GM13976 (cell line): ENCODE measurements around the gene NPS.

ENCODE experiments used
- DNase-seq: peaks from one replicate; pipeline ENCODE4 v3.0.0; 2012; ENCODE audit warnings: low spot score
- in situ Hi-C: fragments of 300-500 bp; cut with MboI; formaldehyde crosslinking; loops from one replicate; pipeline ENCODE4 v1.12.0; 2022; ENCODE audit warnings: low sequenced_read_pairs, mixed read lengths, inconsistent platforms; ENCODE audit not compliant: unreplicated experiment
- TF ChIP-seq, protein P1 (sequence below): IDR thresholded peaks from 2 replicates; pipeline ENCODE4 v1.5.1; 2012; ENCODE audit warnings: borderline replicate concordance, mild to moderate bottlenecking; ENCODE audit not compliant: insufficient read depth; ENCODE audit errors: extremely low read depth, missing control alignments, control extremely low read depth

The NPS gene

GRCh38 chr10:127532659-127533058 lies 16.4 kb upstream of the NPS start:
- in situ Hi-C loops: no loop called here

DNA sequence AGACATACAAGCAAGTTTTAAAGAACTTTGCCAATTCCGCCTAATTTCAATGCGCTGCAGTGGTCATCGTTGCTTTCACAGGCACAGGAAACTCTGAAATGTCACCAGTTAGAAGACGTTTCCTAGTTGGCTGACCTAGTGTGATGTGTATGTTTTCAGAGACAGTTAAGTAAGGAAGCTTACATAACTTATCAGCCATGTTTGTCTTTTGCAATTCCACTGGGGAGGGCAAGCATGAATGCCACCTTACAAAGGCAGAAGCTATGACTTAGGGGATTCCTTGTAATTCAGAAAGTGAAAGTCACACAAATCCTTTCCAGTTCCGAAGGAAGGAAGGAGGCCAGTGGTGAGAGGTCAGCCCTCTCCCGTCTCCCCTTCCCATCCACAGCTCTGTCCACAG lies 15.0 kb upstream of the NPS start:
- in situ Hi-C loops: no loop called here
- no peak for DNase-seq
- TF ChIP-seq, protein P1, sequence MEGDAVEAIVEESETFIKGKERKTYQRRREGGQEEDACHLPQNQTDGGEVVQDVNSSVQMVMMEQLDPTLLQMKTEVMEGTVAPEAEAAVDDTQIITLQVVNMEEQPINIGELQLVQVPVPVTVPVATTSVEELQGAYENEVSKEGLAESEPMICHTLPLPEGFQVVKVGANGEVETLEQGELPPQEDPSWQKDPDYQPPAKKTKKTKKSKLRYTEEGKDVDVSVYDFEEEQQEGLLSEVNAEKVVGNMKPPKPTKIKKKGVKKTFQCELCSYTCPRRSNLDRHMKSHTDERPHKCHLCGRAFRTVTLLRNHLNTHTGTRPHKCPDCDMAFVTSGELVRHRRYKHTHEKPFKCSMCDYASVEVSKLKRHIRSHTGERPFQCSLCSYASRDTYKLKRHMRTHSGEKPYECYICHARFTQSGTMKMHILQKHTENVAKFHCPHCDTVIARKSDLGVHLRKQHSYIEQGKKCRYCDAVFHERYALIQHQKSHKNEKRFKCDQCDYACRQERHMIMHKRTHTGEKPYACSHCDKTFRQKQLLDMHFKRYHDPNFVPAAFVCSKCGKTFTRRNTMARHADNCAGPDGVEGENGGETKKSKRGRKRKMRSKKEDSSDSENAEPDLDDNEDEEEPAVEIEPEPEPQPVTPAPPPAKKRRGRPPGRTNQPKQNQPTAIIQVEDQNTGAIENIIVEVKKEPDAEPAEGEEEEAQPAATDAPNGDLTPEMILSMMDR: no peak

More at GRCh38 chr10:127532659-127533058, 16.4 kb upstream of the NPS start:
- TF ChIP-seq, protein P1: no peak
- DNase-seq: no peak

DNA sequence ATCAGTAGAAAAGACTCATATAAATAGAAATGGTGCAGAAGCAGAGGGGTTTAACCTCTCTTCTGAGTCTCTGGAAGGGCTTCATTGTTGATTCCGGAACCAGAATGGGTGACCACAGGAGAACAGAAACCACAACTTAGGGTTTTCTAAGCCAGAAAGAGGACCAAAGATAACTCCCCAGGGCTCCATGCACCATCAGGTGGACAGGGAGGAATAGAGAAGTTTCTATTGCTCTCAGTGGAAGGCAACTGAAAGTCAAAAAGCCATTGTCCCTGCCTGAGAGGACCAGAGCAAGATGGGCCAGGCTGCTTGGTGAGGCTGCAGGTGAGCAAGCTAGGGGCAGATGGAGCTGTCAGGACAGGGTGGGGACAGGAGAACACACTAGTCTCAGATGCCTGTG lies 14.6 kb upstream of the NPS start:
- TF ChIP-seq, protein P1: no peak
- in situ Hi-C loops: no loop called here
- no peak for DNase-seq

GRCh38 chr10:127535802-127536515 lies 13.2 kb upstream of the NPS start:
- in situ Hi-C loops: no loop called here
- TF ChIP-seq, protein P1: no peak
- no peak for DNase-seq

DNA sequence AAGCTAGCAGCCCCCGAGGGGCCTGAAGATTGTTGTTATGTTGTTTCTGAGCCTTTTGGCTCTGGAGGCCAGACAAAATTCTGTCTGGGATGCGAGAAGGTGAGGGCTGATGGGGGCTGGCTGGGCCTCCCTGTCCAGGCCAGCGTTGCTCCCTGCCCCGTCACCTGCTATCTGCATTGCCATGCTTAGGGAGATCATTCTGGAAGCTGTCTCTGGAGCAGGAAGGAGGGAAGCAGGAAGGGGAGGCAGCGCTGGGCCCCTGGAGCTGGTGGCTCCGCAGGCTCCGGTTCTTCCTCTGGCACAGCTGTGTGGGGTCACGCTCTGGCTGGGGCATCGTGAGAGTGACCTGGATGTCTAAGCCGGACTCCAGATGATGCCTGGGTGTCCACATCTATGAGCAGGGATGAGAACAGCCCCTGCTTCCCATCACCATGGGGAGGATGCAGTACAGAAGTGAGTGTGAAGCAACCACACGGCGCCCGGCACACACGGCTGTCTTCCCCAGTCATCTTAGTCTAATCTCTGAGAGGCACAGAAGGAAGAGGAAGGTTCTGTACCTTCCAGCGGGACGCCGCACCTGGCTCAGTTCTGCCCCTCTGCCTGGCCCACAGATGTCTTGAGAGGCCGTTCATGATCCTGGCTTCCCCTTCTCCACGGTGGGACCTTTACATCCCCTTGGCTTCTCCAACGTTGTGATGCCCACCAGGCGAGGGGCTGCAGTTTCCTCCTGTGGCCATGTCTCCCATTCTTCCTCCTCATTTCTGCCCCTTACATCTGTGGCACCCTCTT lies 11.9 kb upstream of the NPS start:
- DNase-seq: no peak
- TF ChIP-seq, protein P1: no peak
- in situ Hi-C loops: no loop called here

GRCh38 chr10:127537924-127538323 lies 11.2 kb upstream of the NPS start:
- DNase-seq: no peak
- TF ChIP-seq, protein P1: no peak
- in situ Hi-C loops: no loop called here

DNA sequence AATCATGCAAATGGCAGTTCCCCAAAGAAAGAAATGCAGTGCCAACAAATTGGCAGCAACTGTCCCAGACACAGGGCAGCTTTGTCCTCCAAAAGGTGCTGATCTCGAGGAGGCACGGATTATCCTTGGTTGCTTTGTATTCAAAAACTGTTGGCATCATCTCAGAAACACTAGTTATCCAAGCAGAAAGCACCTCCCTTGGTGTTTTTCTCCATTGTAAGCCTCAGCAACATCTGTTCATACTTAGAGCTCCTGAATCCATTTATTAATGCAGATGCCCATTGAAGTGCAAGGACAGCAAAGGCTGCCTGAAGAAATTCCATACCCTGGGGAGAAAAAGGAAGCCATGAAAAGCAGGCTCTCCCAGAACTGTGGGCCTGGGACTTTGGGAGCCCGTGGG lies 1.1 kb upstream of the NPS start:
- DNase-seq: no peak
- in situ Hi-C loops: no loop called here
- TF ChIP-seq, protein P1: no peak
